Measurements from ENCODE around the gene ZCCHC14. TPM values are rescaled to one million over a fixed set of nuclear protein-coding genes. Genes with fewer than 3 reads are reported as not detected.
"Not testable (repeated sequence)": the region's sequence is repeated elsewhere in the genome, so short reads cannot be mapped to it uniquely, and the experiment has no call there.

The ZCCHC14 gene
- total RNA-seq, 4 donors from 2014 or later, result 8.9 to 20.5 (median 10.8) TPM

GRCh38 chr16:87525352-87525751, 32.5 kb upstream of the ZCCHC14 start:
- ATAC-seq (ENCODE audit: low FRiP score) (no peak), DNase-seq (ENCODE audit: low spot score) (no peak)
- TF ChIP-seq CTCF (IDR thresholded peaks at IDR 0.05), result no peak

GRCh38 chr16:87524407-87524806, 31.6 kb upstream of the ZCCHC14 start:
- TF ChIP-seq CTCF (IDR thresholded peaks at IDR 0.05), result no peak
- no peak for ATAC-seq (ENCODE audit: low FRiP score)
- DNase-seq (ENCODE audit: low spot score), result no peak

- ATAC-seq (ENCODE audit: low FRiP score), result not testable (repeated sequence)
Observed at GRCh38 chr16:87523605-87524004, 30.8 kb upstream of the ZCCHC14 start.

GRCh38 chr16:87521764-87522163, 28.9 kb upstream of the ZCCHC14 start:
- not testable (repeated sequence) for ATAC-seq (ENCODE audit: low FRiP score); DNase-seq (ENCODE audit: low spot score)

More at GRCh38 chr16:87523605-87524004, 30.8 kb upstream of the ZCCHC14 start:
- DNase-seq (ENCODE audit: low spot score), result not testable (repeated sequence)

GRCh38 chr16:87519170-87519569, 26.3 kb upstream of the ZCCHC14 start:
- ATAC-seq (ENCODE audit: low FRiP score); DNase-seq (ENCODE audit: low spot score): not testable (repeated sequence)

- peak; percentile 61 for ATAC-seq (ENCODE audit: low FRiP score)
- DNase-seq (ENCODE audit: low spot score), result not testable (repeated sequence)
Observed at GRCh38 chr16:87518430-87519051, 25.7 kb upstream of the ZCCHC14 start.

- not testable (repeated sequence) for DNase-seq (ENCODE audit: low spot score)
- ATAC-seq (ENCODE audit: low FRiP score), result peak; percentile 44
Observed at GRCh38 chr16:87517610-87518429, 25.0 kb upstream of the ZCCHC14 start.

GRCh38 chr16:87516361-87516760, 23.5 kb upstream of the ZCCHC14 start:
- no peak for ATAC-seq (ENCODE audit: low FRiP score)
- DNase-seq (ENCODE audit: low spot score), result no peak
- no peak for TF ChIP-seq CTCF (IDR thresholded peaks at IDR 0.05)

- no peak for DNase-seq (ENCODE audit: low spot score)
- no peak for TF ChIP-seq CTCF (IDR thresholded peaks at IDR 0.05)
- ATAC-seq (ENCODE audit: low FRiP score), result no peak
Observed at GRCh38 chr16:87515475-87516330, 22.9 kb upstream of the ZCCHC14 start.

GRCh38 chr16:87509778-87510177, 17.0 kb upstream of the ZCCHC14 start:
- ATAC-seq (ENCODE audit: low FRiP score); DNase-seq (ENCODE audit: low spot score): not testable (repeated sequence)

Measured in omental fat pad (tissue), 4 donors.